ENCODE measurements around the gene FOXP1. TPM values are rescaled to one million over a fixed set of nuclear protein-coding genes. Genes with fewer than 3 reads are reported as not detected.

The FOXP1 gene
- total and polyA plus RNA-seq, 12 donors, result 7.6 to 42.7 (median 24.3) TPM

- Histone ChIP-seq H3K4me3 (no peak overlapping the region), H3K36me3 (replicated peaks in 1 of 2) (no peaks in the 10 kb centered on the region), H3K4me1 (replicated peaks in 1 of 2) (peaks cover 0 to 4% of the 10 kb centered on the region in 2 donors), H3K27me3 (no peaks in the 10 kb centered on the region), H3K9me3 (replicated peaks in 1 of 3) (no peaks in the 10 kb centered on the region), H3K27ac (no peak overlapping the region)
- no peak for DNase-seq
- no peak for TF ChIP-seq CTCF (IDR thresholded peaks at IDR 0.05)
- 76 to 93% (median 84%) methylated on average over 2 to 3 of the region's 3 CpGs for whole genome bisulfite sequencing, 4 donors
- intact Hi-C loops (cut with DNase I), result no loop called here
Measured at GRCh38 chr3:71121429-71122167, 461.9 kb downstream of the FOXP1 start.

GRCh38 chr3:71120012-71120411 is 463.5 kb downstream of the FOXP1 start:
- no peaks in the 10 kb centered on the region for H3K36me3 ChIP-seq (replicated peaks in 1 of 2)
- intact Hi-C loops (cut with DNase I), result no loop called here
- H3K4me1 ChIP-seq (replicated peaks in 1 of 2), result peaks cover 0 to 4% of the 10 kb centered on the region in 2 donors

DNA sequence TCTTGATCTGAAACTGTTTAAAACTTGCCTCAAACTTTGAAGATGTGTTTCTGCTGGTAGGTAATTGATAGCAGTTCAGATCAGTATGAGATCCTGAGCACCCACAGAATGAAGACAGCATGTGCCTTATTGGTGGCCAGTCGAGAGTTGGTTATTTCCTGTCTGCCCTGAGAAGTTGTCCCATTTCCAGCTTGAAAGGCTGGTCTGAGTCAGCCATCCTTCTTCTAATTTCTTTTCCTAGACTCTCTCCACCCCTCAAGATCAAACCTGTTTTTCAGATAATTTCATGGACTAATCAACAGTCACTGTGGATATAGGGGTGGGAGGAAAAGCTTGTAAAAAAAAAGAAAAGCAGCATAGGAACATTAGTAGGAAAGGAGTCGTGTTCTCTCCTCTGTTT is 464.4 kb downstream of the FOXP1 start:
- no peaks in the 10 kb centered on the region for H3K9me3 ChIP-seq (replicated peaks in 1 of 3)
- H3K27ac ChIP-seq, result no peak overlapping the region
- 69 to 95% (median 79%) methylated on average over 2 of the region's 2 CpGs for WGBS, 4 donors
- no peak overlapping the region for H3K4me3 ChIP-seq
- peaks cover 0 to 4% of the 10 kb centered on the region in 2 donors for H3K4me1 ChIP-seq (replicated peaks in 1 of 2)
- no peaks in the 10 kb centered on the region for H3K36me3 ChIP-seq (replicated peaks in 1 of 2)
- intact Hi-C loops (cut with DNase I), result no loop called here
- DNase-seq, result no peak
- no peak for TF ChIP-seq CTCF (IDR thresholded peaks at IDR 0.05)
- no peak for TF ChIP-seq POLR2A (IDR thresholded peaks at IDR 0.05)
- H3K27me3 ChIP-seq, result no peaks in the 10 kb centered on the region

More at GRCh38 chr3:71120012-71120411, 463.5 kb downstream of the FOXP1 start:
- Histone ChIP-seq H3K9me3 (replicated peaks in 1 of 3) (no peaks in the 10 kb centered on the region), H3K27me3 (no peaks in the 10 kb centered on the region), H3K4me3 (no peak overlapping the region), H3K27ac (no peak overlapping the region)
- TF ChIP-seq POLR2A (IDR thresholded peaks at IDR 0.05) (no peak), CTCF (IDR thresholded peaks at IDR 0.05) (no peak)
- DNase-seq, result no peak

DNA sequence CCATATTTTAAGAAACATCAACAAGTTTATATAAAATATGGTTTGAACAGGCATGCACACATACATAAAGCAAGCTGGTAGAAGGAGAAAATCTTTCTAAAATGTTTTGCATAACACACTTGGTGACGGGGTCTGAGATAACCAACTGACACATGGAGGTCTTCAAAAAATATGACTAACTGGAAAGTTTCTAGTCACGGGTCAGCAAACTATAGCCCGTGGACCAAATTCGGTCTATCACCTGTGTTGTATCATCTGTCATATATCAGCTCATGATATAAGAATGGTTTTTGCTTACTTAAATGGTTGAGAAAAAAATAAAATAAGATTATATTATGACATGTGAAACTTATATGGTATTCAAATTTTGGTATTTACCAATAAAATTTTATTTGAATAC is 465.1 kb downstream of the FOXP1 start:
- no peaks in the 10 kb centered on the region for H3K9me3 ChIP-seq (replicated peaks in 1 of 3)
- no peak overlapping the region for H3K4me3 ChIP-seq
- H3K36me3 ChIP-seq (replicated peaks in 1 of 2), result no peaks in the 10 kb centered on the region
- TF ChIP-seq POLR2A (IDR thresholded peaks at IDR 0.05) (no peak), CTCF (IDR thresholded peaks at IDR 0.05) (no peak)
- peaks cover 0 to 4% of the 10 kb centered on the region in 2 donors for H3K4me1 ChIP-seq (replicated peaks in 1 of 2)
- 95 to 97% (median 96%) methylated on average over 4 of the region's 4 CpGs for WGBS, 4 donors
- intact Hi-C loops (cut with DNase I), result no loop called here
- DNase-seq, result no peak
- no peak overlapping the region for H3K27ac ChIP-seq
- H3K27me3 ChIP-seq, result no peaks in the 10 kb centered on the region

Measured in adrenal gland (tissue), 12 donors.